HPDE6-E6E7 (cell line): Measurements from ENCODE around the gene CFAP61.

Experiments used
- DNase-seq: peaks from one replicate; pipeline ENCODE4 v3.0.0; 2011; ENCODE audit warnings: missing footprints; ENCODE audit errors: extremely low spot score

The CFAP61 gene

DNA sequence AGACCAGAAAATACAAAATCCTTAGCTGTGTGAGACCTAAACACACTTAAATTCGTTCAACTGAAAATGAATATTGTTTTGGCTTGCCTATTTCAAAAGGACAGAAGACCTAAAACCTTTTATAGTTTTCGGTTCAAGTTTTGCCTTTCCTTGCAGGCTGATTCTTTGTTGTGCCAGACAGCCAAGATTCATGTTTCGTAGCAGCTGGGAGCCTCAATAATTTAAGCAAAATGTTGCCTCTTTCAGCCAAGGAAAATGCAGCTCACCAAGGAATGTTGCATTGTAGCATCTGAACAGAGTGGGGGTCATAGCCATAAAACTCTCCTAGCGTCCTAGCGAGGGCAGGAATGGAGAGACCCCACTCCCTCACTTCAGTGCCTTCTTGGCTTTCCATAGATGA is 223.3 kb downstream of the CFAP61 start:
- DNase-seq, result no peak

DNA sequence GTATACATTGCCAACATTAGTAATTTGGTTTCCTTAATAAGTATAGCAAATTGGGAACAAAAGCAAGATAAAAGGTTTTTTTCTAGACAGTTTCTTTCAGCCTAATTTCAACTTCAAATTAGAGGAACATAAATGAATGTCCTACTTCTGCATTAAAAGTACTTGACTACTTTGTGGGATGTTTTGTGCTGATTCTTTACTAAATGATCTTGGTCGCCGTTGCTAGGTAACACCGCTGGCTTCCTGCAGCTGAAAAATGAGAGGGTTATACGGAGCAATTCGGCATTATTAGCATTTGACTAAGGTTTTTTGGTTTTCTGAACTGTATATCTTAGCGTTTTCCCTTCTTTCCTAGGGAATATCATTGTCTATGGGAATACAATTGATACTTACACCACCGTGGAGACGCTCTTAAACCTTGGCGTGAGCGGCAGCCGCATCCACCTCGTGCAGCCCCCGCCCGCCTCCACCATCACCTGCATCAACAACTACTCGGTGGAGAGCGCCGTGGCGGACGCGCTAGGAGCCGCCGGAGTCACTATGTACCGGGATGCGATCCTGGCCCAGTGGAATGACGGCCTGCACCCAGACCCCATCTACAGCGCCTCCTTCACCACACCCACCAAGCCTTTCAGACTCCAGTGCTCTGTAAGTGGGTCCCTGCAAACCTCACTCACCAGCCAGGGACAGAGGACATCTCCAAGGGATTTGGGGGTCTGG is 224.6 kb downstream of the CFAP61 start:
- DNase-seq, result no peak

DNA sequence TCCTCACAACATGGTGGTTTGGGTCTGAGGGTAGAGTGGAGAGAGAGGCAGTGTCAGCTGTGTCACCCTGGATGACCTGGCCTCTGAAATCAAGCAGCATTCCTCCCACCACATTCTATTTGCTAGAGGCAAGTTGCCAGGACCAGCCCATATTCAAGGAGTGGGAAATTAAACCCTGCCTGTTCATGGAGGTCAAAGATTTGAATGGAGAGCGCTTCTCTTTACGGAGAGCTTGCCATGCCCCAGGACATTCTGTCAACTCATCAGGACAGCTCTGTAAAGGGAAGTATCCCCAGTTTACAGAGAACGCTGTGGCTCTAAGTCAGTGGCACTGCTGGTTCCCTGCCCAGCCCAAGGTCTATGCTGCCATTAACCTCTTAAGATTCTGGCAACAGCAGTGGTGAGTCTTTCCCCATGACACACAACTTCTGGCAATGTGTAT is 225.6 kb downstream of the CFAP61 start:
- DNase-seq, result no peak

DNA sequence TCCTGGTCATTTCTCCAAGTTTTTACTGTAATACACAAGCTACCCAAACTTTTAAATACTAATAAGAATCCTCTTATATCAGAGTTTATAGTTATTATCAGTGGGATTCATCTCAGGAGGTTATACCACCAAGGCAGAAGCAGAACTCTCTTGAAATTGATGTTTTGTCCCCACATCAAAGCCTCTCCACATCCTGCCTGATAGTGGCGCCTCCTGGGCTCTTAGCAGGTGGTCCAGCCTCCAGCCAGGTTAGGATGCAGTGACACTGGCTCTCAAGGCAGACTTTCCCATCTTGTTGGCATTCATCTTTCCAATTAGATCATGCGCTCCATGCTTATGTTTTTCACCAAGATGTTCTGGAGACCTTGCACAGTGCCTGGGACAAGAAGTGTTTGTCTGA is 233.7 kb downstream of the CFAP61 start:
- no peak for DNase-seq

DNA sequence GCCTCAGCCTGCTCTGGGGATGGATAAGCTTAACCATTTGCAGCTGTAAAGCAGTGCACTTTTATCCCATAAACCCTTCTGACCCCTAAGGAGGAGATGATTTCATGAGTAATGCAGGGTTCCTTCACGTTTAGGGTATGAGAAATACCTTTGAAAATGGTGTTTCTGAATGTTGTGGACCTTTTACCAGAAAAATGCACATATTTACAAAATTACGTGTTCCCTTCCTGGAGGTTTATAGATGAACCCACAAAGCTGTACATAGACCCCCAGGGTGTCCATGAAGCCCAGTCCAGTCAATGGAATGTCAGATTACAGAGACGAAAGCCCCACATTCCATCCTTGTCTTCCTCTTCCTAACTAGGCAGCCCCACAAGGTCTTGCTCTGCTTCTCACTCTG is 237.0 kb downstream of the CFAP61 start:
- DNase-seq, result no peak

DNA sequence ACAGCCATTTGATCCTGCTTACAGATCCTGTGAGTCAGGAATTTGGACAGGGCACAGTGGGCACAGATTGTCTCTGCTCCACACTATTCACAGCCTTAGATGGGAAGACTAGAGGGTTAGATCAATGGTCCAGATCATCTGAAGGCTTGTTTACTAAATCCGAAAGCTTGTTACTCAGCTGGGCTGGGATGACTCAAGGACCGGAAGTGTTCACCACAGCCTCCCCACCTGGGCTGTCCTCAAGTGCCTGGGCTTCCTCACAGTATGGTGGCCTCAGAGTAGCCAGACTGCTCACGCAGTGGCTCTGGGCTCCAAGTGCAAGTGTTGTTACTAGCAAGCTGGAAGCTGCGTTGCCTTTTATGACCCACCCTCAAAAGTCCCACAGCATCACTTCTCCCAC is 240.1 kb downstream of the CFAP61 start:
- no peak for DNase-seq

DNA sequence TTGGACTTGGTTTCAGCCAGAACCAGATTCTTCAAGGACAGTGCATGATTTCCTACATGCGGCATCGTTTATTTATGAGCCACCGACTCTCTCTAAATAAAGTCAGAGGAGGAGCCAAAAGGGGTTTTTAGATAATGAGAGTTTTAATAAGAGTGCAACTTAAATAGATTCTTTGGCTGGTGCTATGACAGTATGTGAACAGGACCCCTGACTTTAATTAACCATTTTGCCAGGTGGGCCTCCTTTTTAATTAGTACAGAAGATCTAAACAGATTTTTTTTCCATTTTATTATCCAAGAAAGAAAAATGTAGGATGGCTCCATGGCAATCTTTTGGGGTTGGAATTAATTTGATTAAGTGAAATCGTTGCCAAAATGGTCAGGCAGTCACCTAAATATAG is 240.8 kb downstream of the CFAP61 start:
- no peak for DNase-seq

DNA sequence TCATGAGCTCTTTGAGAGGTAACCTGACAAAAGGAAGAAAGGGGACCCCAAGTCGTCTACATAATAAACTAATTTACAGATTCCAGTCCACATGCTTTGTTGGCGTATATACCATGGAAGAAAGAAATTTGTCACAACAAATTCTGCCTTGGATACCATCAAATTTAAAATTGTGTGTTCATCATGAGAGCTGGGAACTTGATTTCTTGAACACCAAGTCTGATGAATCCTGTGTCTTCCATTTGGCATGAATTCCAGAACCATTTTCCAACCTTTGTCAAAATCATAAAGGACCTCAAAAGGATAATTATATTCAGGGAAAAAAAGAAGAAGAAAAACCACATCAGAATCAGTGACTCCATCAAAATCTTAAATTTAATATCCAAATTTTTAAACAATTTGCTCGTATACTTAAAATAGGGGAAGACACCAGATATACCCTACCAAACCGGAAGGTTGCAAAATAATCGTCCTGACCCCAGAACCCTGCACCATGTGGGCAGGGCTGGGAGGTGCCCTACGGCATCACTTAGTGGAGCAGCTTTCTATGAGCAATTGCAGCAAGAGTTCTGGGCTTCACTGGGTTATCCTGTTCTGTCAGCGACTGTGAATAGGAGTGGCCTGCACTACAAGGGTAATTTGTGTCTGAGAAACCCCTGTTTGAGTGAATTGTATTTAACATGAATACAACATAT is 241.5 kb downstream of the CFAP61 start:
- no peak for DNase-seq

DNA sequence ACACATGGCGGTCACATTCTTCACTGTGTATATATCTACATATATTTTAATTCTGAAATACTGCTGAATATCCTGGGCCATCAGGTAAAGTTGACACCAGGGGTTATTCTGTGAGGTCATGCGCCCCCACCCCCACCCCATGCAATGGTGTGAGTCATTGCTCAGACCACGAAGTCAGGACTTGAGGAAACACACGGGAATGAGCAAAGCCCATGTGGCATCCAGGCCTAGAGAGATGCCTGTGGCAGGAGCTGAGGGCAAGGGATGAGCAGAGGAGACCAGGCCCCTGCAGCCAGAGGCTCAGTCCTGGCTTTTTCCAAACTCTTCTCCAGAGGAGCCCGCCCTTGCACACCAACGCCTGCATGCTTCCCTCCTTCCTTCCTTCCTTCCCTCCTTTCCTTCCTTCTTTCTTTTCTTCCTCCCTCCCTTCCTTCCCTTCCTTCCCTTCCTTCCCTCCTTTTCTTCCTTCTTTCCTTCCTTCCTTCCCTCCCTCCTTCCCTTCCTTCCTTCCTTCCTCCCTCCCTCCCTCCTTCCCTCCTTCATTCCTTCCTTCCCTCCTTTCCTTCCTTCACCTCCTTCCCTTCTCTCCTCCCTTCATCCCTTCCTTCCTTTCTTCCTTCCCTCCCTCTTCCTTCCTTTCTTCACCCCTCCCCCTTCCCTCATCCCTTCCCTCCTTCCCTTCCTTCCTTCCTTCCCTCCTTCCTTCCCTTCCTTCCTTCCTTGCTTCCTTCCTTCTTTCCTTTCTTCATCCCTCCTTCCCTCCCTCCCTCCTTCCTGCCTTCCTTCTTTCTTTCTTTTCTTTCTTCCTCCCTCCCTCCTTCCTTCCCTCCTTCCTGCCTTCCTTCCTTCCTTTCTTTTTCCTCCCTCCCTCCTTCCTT is 243.5 kb downstream of the CFAP61 start:
- DNase-seq, result no peak

DNA sequence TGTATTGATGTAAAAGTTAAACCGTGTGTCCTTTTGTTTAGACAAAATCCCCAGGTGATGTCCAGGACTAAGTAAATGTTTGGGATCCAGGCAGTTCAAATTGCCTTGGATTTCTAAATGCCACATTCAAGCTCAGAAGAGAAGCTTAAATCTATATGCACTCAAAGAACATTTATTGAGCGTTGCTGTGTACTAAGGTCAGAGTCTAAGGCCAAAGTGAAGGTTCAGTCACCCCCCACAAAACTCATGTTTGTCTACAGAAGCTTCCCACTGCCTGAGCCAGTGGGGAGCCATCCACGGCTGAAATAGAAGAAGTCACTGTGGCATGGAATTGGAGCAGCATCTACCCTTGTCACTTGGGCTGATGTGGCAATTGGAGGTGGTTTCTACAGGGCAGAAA is 244.8 kb downstream of the CFAP61 start:
- DNase-seq, result no peak

DNA sequence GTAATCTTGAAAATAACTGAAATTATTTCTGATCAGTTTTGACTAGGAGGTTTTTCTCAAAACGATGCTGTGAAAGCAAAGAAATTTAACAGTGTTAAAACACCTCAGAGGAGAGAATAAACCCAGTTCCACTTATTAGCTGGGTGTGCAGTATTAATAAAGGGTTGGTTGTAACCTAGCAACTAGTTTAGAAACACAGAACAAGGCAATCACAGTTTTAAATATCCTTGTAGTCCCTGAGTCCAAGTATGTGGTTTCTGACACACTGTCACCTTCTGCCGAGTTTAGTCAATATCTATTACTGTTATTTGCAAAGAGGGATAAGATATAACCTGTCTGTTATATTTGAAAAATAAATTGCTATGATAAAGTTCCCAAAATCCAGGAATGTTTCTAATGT is 245.4 kb downstream of the CFAP61 start:
- DNase-seq, result no peak

DNA sequence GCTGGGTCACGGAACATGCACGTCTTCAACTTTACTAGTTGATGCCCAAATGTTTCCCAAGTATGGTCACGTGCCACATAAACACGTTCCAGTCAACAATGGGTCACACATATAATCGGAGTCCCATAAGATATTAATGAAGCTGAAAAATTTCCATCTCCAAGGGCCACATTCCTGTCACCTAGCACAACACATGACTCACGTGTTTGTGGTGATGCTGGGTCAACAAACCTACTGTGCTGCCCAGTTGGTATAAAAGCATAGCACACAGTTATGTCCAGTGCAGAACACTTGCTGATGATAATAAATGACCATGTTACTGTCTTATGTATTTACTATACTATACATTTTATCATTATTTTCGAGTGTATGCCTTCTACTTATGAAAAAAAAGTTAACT is 247.6 kb downstream of the CFAP61 start:
- no peak for DNase-seq

DNA sequence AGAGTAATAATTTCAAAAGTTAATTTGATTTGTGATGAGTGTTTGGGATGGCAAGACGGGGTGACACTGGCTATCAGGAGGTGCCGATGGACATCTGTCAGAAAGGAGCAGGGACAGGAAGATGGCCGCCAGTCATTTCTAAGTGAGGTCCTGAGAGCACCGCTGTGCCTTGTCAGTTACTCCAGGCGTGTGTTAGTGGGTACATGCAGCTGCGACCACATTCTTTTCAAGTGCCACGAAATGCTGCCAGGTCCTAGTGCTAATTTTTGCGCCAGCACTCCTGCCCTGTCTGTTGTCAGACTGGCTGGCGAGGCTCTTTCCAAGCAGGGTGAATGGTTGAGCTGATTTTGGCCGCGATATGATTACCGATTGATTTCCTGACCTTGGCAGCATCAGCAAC is 251.0 kb downstream of the CFAP61 start:
- no peak for DNase-seq

DNA sequence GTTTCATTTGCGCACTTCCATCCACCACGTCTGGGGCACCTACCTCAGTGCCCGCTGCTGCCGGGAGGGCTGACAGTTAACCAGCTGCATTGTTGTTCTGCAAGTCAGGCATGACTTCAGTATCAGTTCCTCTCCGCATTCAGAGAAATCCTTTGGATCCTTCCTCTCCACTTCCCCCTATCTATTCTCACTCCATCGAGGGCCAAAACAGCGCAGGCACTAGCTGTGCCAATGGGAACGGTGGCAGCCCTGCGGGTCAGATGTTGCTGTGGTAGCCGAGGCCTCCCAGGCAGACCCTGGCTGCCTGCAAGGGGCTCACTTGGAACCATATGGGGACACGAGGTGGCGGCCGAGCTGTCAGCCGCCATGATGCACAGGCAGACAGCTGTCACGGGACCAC is 251.4 kb downstream of the CFAP61 start:
- DNase-seq, result no peak

DNA sequence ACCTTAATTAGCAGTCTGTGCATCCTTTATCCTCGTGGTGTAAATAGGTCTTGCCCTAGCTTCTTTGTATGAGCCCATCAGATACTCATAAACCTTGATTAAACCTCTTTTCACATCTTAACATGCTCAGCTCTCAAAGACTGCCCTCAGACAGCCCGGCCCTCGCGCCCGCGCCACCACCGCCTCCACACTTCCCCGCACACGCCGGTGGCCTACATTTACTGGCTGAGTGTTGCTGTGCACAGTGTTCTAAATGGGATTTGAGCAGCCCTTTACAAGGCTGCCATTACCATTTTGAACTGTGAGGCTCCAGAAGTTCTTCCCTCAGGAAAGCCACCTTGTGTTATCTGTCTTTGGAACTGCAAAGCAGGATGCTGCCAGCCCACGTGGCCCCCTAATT is 252.6 kb downstream of the CFAP61 start:
- no peak for DNase-seq

DNA sequence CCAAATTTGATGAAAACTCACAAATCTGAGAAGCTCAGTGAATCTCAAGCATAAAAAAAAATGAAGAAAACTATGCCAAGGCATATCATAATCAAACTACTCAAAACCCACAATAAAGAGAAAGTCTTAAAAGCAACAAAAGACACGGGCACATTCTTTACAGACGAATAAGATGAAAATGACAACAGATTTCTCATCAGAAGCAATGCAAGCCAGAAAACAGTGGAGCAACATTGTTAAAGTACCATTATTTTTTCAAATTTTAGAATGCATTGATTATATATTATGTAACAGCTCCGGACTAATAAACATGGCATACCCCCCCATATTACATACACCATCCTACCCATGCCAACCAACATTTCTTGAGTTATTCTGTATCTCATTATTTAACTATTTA is 260.2 kb downstream of the CFAP61 start:
- no peak for DNase-seq

DNA sequence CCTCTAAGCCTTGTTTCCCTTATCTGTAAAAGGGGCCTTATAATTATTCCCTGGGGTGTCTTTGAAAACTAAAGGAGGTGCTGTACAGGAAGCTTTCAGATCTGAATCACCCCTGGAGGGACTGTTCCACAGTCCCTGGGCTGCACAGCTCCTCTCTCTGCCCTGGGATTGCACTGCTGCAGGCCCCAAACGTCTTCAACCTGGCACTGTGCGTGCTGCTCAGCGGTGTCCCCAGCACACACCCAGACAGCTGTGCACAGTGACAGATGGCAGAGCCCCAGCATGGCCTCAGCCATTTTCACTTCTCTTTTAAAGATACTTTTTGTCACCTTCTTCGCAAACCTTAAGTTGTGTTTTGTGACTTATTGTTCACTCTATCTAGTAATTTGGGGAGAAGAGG is 264.9 kb downstream of the CFAP61 start:
- no peak for DNase-seq

DNA sequence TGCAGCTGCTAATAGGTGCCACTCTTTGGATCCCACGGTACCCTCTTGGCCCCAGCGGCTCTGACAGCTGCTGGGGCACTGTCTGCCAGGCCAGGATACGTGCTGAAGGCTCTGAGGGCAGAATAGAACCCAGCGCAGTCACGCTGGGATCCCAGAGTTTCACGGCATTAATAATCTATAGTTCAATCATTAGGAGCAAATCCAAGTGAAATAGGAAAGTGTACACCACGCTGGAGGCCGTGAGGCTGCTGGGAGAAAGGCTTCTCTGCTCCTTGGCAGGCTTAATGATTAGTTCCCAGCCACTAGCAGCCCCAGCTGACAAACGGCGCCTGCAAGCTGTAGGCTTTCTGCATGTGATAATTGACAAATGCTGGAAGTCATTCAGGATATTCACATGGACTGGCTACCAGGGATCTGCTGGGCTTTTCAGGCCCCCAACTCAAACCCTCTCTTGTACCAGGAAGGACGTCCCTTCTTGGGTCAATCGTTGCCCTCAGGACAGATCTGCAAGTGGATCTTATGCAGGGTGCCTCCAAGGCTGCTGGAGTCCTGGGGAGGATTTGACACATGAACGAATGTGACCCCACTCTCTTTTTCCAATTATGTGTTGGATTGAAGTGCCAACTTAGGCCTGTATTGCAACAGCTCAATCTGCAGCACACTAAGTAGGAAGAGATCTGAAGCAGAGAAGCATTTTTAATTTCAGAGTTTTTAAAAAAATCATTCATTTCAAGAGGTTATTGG is 265.5 kb downstream of the CFAP61 start:
- DNase-seq, result no peak

DNA sequence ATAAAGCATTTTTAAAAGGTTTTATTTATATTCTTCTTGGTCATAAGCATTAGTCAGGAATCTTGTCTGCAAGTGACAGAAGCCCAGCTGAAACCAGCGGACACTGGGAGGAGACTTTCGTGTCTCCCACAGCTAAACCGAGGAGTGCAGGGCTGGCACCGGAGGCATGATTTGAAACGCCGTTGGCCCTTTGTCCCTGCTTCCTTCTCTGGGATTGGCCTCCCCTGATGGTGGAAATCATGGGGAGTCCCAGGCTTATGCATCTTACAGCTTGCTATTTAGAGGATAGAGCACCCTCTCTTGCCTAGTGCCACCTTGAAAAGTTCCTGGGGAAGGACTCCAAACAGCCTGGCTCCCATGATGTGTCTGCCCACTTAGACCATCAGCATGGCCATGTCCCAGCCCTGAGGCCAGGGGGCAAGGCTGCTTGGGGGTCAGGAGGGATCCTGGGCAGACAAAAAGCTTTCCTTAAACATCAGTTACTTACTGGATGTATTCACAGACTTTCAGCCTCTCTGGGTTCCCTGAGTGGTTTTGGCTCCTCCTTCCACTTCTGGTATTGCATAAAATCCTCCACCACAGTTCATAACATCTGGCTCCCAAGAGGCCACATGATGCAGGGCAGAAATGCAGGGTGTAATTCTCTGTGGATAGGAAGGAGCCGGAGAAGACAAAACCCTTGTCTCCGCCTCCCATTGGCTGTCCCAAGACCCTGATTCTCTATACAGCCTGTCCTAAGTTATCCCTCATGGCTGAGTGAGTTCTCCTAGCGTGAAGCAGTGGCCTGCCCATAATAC is 266.2 kb downstream of the CFAP61 start:
- DNase-seq, result no peak

DNA sequence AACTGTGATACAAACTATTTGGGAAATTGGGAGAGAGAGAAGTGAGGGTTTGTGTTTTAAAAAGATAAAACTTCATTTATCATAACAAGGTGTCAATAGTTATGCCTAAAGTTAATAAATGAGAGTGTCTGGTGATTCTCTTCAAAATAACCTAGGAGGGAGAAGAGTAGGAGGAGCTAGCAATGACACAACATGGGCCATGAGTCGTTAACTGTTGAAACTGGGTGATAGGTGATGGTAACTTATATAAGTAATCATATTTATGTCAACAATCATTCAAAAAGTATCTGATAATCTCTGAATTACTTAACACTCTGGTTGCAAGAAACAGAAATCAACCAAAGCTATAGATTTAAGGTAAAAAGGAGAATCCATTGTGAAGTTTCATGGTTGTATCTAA is 268.8 kb downstream of the CFAP61 start:
- no peak for DNase-seq

DNA sequence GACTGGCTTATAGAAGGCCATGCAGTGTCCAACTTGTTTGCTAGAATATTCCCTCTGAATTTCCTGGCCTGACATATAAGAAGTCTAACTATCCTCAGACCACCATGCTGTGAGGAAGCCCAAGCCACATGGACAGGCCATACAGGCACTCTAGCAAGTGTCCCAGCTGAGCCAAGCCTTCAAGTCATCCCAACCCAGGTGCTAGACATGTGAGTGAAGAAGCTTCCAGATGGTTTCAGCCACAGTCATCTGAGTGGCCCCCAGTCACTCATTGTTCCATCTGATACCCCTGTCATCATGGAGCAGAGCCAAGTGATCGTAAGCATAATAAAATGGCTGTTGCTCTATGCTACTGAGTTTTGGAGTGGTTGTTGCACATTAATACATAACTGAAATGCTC is 269.6 kb downstream of the CFAP61 start:
- no peak for DNase-seq
